Astrocyte of the spinal cord (primary cell): ENCODE measurements around the gene GBF1.
"Not testable (repeated sequence)": the region's sequence is repeated elsewhere in the genome, so short reads cannot be mapped to it uniquely, and the experiment has no call there.

Source experiments
- DNase-seq: peaks from one replicate; pipeline ENCODE4 v3.0.0; 2011; ENCODE audit warnings: low read depth, low spot score
- H3K4me3 ChIP-seq: 2 replicates; pipeline ENCODE4 v1.5.1; 2011; ENCODE audit warnings: low read depth, mild to moderate bottlenecking, low read length, moderate library complexity
- CTCF ChIP-seq: IDR thresholded peaks from 2 replicates; pipeline ENCODE4 v1.5.1; 2012; ENCODE audit warnings: low read depth, mild to moderate bottlenecking, low read length, inconsistent platforms
- in situ Hi-C: cut with HindIII; loops from 2 replicates; pipeline ENCODE4 v1.10.0; 2017; ENCODE audit warnings: low sequenced_read_pairs

Gene GBF1

GRCh38 chr10:102306710-102307109 is 61.4 kb downstream of the GBF1 start:
- no peak for TF ChIP-seq CTCF
- in situ Hi-C loops, result no loop called here

GRCh38 chr10:102308318-102308717 is 63.0 kb downstream of the GBF1 start:
- DNase-seq, H3K4me3 ChIP-seq, in situ Hi-C loops: not testable (repeated sequence)

More at GRCh38 chr10:102306710-102307109, 61.4 kb downstream of the GBF1 start:
- H3K4me3 ChIP-seq, result no peak overlapping the region
- DNase-seq, result no peak

GRCh38 chr10:102309236-102309635 is 63.9 kb downstream of the GBF1 start:
- no peak overlapping the region for H3K4me3 ChIP-seq
- in situ Hi-C loops, result no loop called here
- DNase-seq, result no peak
- no peak for TF ChIP-seq CTCF

GRCh38 chr10:102309916-102310315 is 64.6 kb downstream of the GBF1 start:
- in situ Hi-C loops, result no loop called here
- H3K4me3 ChIP-seq, result no peak overlapping the region
- no peak for DNase-seq
- TF ChIP-seq CTCF, result no peak

- peak; percentile 71 for DNase-seq
- no peak for TF ChIP-seq CTCF
- no peak overlapping the region for H3K4me3 ChIP-seq
- in situ Hi-C loops, result no loop called here
Observed at GRCh38 chr10:102310361-102311024, 65.2 kb downstream of the GBF1 start.

GRCh38 chr10:102311025-102311420 is 65.7 kb downstream of the GBF1 start:
- no peak overlapping the region for H3K4me3 ChIP-seq
- in situ Hi-C loops, result no loop called here
- no peak for DNase-seq
- no peak for TF ChIP-seq CTCF

- no peak overlapping the region for H3K4me3 ChIP-seq
- no peak for TF ChIP-seq CTCF
- in situ Hi-C loops, result no loop called here
- DNase-seq, result peak; percentile 45
Observed at GRCh38 chr10:102312683-102313082, 67.4 kb downstream of the GBF1 start.
